ENCODE measurements around the gene TENM4.

Gene TENM4

DNA sequence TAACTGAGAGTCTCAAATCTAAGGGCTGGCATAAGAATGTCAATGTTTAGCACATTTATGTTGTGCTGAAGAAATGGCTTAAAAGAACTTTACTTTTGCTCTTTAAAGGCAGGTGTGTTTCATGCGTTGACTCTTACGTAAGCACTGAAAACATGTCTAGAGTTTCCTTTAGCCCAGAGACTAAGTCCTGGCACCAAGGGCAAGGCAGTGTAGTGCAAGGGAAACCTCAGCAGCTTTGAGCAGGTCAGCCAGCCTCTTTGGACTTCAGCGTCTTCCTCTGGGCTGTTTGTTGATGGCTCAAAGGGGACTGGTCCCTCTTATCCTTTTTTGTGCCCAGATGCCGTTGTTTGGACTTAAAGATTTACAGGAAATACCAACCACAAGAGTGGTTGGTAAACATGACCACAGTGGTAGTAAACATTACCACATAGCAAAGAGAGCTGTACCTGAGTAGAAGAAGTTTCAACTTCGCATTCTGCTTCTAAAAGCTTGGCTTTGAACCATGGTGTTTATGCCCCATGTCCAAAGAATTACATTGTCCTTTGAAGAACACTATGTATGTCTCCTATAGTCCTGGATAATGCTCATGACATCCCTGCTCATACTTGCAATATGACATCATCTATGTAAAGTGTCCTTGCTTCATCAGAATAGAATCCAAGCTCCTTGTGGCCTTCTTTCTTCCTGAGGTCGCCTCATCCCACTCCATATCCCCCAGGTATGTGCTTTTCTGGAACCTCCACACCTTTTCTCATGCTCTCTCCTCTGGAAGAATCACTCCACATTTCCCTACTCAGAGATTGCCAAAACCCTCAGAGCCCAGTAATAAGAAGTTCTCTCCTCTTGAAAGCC lies 23.5 kb downstream of the TENM4 start:
- DNase-seq, result peak; percentile 53

- DNase-seq, result no peak
Measured at GRCh38 chr11:79415912-79416311, 24.9 kb downstream of the TENM4 start.

DNA sequence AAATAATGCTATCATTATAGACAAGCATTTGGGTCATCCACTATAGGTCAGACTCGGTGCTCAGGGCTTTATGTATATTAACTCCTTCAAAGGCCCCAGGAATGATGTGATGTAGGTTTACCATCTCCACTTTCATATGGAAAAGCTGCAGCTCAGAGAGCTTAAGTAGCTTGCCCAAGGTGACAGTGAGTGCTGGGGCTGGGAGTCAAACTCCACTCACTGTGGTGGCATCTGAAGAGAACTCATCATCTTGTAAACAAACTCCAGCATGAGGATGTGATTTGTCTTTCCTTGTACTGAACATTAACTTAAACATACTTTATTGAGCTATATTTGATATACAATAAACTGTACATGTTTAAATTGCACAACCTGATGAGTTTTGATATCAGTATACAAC lies 25.4 kb downstream of the TENM4 start:
- DNase-seq, result peak; percentile 44

DNA sequence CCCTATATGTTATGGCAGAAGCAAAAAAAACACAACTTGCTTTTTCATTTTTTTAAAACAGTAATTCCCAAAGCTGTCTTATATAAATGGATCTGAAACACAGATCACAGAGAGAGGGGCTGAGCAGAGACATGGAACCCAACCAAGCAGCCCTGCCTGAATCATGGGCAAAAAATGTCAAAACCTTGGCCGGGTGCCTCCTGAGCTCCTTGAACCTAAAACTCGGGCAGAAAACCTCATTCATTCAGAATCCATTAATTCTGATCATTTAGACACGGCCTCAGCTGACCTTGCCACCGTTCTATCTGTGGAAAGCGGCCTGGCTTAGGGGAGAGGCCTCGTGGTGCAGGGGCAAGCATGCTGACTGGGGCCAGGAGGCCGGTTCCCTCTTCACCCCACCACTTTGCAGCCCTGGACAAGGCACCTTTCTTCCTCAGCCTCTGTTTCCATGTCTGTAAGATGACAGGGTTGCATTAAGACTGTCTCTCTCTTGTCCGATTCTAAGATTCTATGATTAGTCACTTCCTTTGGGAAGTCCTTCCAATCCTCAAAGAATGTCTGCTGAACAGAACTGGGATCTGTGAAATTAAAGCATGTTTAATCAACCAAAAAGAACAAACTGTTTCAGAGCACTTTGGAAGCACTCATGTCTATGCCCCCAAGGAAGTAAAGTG lies 26.0 kb downstream of the TENM4 start:
- DNase-seq, result peak; percentile 92

- DNase-seq, result no peak
Measured at GRCh38 chr11:79414041-79414440, 26.8 kb downstream of the TENM4 start.

DNA sequence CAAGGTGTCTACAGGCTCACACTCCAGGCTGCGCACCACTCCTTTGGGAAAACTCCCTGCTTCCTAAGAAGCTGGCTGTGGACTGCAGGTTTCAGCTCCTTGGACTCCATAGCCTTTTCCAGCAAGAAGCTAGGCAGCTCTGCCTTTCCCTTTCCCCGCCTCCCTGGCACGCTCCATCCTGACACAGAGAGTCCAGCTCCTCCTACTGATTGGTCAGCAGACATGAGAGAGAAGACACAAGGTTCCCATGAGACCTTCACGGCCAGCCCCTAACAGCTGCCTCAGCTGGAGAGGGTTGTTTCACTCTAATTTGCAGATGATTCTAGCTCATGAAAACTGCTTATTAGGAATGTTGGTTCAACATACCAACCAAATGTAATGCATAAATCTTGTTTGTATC lies 27.6 kb downstream of the TENM4 start:
- DNase-seq, result peak; percentile 92

GRCh38 chr11:79412761-79413160 lies 28.1 kb downstream of the TENM4 start:
- no peak for DNase-seq

DNA sequence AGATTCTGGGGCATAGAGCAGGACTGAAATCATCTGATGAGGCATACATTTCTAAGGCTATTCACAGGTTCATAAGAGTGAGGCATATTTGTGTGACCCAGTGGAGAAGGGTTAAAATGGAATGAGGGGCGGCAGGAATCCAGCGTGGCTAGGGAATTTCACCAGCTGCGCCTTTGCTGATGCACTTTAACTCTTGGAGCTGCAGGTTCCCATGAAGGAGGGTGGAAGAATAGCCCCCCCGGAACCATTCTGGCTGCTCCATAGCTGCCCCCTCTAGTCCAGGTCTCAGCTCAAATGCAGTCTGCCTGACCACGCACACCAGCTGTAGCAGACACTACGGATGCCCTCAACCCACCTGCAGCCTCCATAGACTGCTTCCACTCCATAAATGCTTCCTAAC lies 31.5 kb downstream of the TENM4 start:
- no peak for DNase-seq

DNA sequence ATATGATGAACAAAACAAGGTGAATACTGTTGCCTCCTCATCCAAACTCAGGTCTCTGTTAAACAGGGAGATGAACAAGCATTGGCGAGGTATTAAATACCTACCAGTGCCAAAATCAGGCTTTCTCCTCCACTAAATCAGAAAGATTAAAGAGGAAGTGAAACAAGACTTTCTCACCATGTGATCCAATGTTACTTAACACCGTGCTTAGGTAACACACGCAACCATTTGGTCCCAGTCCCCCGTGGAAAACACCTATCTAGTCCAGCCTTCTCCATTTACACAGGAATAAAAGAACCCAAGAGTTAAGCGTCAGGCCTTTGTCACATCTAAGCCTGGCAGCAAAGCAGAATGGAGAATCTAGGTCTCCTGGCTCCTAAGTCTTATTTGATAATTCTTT lies 34.5 kb downstream of the TENM4 start:
- DNase-seq, result no peak

- DNase-seq, result no peak
Measured at GRCh38 chr11:79404806-79405205, 36.0 kb downstream of the TENM4 start.

- peak; percentile 36 for DNase-seq
Measured at GRCh38 chr11:79404325-79404724, 36.5 kb downstream of the TENM4 start.

- DNase-seq, result no peak
Measured at GRCh38 chr11:79403839-79404238, 37.0 kb downstream of the TENM4 start.

GRCh38 chr11:79402912-79403311 lies 37.9 kb downstream of the TENM4 start:
- no peak for DNase-seq

DNA sequence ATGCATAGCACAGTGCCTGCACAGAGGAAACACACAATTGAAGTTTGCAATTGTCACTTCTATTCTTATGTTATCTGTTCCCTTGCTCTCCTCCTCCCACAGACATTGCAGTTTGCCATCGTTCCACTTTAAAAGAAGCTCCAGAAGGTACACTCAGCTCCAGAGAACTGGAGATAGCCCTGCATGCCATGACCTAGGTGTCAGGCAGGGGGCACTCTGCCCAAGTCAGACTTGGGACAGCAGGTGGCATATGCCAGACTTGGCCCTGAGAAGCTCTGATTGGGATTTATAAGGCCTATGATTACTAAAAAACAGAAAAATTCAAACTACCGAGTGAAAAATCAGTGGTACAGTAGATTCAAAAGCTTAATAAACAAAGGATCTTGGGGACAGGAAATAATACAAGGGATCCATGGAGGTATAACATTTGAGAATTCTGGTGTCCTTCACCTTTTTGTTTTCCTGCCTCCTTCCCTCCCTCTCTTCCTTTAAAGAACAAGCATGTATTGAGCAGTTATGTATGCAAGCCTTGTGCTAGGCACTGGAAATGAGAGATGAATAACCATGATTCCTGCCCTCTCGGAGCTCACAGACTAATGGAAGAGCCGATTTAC lies 40.0 kb downstream of the TENM4 start:
- no peak for DNase-seq

GRCh38 chr11:79400206-79400605 lies 40.6 kb downstream of the TENM4 start:
- DNase-seq, result no peak

DNA sequence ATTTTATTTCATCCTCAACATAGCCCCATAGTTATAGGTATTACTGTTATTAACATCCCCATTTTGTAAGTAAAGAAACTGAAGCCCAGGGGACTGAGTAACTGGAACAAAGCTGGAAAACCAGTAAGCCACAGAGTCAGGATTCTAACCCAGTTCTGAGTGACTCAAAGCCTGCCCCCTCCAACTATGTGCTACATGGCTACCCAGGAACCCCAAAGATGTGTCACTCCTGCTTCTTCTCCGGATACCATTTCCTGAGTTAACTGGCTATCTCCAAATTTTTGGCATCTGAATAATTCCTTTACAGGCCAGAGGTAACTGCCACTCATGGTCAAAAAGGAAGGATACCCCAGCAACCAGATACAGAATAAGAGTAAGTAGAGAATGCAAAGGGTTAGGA lies 43.6 kb downstream of the TENM4 start:
- peak; percentile 78 for DNase-seq

DNA sequence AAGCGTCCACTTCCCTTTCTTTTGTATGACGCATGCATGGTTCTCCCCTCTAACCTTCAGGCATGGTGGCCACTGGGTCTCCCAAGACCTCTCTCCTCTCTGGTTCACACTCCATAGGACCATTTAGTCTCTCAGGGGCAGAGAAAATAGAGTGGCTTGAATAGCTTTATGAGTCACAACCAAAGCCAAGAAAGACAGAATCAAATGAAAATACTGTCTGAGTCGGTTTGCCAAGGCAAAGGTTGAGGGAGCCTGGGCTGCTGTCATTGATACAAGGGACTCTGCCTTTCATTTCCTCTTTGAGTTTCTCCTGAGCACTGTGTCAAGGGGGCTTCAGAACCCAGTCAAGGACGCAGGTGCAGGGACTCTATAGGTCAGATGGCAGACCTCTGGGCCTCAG lies 44.2 kb downstream of the TENM4 start:
- peak; percentile 40 for DNase-seq

DNA sequence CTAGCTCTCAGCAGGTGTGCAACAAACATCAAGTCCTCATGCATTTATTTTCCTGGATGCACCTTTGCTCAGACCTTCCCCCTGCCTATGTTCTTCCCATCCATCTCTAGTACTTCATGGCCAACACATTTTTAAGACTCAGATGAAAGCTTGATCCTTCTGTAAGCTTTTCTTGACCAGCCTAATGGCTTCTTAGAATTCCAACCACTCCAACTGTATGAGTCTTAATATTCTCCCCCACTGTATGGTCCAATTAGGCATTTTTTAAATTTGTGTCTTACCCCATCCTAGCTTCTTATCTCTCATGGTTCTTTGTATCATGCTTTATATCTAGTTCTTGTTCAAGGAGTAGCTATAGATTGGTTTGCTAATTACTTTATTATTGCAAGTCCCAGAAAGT lies 44.8 kb downstream of the TENM4 start:
- no peak for DNase-seq

DNA sequence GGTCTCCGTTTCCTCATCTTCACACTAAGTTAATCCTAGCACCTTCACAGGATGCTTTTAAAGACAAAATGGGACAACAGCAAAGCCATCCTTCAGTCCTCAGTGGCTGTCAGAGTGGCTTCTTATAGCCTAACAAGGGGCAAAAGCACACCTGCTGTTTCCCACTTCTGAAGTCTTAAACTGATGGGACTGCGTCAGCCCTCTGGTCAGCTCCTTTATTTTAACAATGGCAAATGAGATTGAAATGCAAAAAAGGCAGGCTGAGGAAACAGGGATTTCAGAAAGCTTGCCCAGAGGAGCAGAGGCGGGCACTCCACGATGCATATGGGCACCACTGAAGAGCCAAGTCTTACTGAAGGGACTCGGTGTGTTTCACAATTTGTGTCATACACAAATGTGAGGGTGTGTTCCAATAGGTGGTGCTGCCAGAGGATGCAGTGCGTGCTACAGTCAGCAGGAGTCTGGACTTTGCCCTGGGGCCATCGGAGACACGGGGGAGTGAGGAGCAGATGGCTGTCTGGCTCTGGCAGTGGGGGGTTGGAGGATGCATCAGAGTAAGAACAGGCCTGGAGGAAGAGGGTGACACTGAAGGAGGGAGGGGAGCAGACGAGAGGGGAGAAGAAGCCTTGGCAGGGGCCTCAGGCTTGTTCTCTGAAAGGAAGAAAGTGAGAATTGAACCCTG lies 47.3 kb downstream of the TENM4 start:
- no peak for DNase-seq

DNA sequence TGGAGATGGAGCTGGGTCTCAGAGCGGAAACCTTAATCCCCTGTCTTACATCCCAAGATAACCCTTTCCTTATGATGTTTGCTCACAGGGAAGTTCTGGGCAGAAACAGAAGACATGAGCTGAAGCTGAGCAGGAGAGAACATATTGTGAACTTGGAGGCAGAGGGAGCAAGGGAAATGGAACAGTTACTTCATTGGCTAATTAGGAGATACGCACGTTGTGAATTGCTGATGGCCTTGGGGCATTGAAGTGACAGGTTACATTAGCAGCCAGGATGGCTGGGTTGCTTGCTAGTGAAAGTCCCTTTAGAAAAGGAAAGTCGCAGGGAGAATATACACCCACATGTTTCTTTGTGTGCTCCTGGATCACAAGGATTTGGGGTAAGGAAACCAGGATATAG lies 48.7 kb downstream of the TENM4 start:
- no peak for DNase-seq

DNA sequence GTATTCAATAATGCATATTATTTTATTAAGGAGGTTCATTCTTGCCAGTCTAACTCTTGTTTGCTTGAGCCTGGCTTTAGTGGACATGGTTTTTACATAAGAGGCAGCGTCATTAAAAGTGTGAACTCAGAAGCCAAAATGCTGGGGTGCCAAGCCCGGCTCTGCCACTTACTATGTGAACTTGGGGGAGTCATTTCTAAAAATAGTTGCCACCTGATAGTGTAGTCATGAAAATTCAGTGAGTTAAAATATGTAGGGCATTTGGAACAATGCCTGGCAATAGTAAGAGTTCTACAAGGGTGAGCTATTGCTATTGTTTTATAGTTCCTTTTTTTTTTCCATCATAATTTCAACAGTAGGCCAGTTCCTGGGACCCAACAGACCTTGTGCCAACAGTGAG lies 49.9 kb downstream of the TENM4 start:
- DNase-seq, result no peak

DNA sequence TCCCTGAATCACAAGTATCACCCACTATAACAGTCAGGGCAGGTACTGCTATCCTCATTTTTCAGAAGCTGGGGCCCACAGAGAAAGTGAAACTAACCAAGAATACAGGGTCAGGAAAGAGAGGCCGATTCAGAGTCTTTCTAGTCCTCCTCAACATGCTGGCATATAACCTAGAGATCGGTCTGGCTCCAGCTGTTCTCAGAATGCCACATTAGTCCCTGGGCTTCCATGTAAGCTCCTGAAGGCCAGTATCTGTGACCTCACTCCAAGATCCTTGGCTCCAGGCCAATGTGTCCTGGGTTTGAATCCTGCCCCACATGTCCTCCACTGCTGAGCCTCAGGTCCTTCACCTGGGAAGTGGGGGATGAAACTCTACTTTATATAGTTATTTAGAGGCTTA lies 50.4 kb downstream of the TENM4 start:
- DNase-seq, result no peak

DNA sequence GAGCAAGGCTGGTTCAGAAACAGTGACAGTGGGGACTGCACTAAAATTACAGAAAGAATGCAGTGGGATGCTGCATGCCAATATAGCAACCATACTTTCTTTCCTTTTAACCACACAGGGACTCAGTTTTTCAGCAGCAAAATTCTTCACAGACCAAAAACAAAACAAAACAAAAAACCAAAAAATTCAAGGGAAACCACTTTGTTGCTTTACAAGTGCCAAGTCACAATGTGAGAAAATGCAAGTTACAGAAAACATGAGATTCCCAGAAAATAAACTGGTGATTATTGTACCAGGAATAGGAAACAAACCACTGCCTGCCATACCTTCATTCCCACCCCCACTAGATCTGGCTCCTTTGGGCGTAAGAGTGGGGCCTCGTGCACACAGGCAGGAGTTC lies 52.6 kb downstream of the TENM4 start:
- DNase-seq, result peak; percentile 48

DNA sequence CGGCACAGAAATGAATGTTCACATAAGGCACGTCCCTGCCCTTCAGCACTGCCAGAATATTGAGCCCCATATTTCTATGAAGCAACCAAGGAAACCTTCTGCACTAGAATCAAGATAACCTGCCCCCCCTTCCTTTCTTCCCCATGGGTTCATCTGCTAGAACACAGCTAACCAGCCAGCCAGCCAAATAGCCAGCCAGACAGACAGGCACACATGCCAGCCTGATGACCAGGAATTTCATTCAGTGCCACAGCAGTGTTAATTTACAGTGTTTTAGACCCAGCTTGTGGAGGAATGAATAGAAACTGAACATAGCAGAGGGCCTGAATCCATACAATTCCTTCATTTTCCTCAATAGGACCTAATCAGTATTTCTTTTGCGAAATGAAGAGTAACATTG lies 57.0 kb downstream of the TENM4 start:
- no peak for DNase-seq

All from fibroblast of skin of right biceps (primary cell).